Tibial artery (tissue), 4 donors: ENCODE data around the gene SRGAP2B.
"Not testable (repeated sequence)": the region's sequence is repeated elsewhere in the genome, so short reads cannot be mapped to it uniquely, and the experiment has no call there.

Experiments
- DNase-seq, 2 donors: peaks; one replicate each; pipeline ENCODE4 v3.0.0-alpha.2; 2019
- H3K27ac ChIP-seq, 2 donors: fragments of 200-600 bp; sonication (generic) in 1 of 2; 1 replicate in 1 of 2; 2 replicates in 1 of 2; pipeline ENCODE4 v1.5.1; 2018 to 2019; ENCODE audit warnings: mild to moderate bottlenecking in 1 of 2
- H3K27me3 ChIP-seq, 2 donors: fragments of 200-600 bp; sonication (generic) in 1 of 2; one replicate each; pipeline versions ENCODE4 v1.5.1 to v1.6.0; 2016 to 2019
- H3K36me3 ChIP-seq, 3 donors: fragments of 200-600 bp; sonication (generic) in 2 of 3; one replicate each; pipeline ENCODE4 v1.5.1; 2016 to 2019; ENCODE audit warnings: mild to moderate bottlenecking in 2 of 3
- H3K4me1 ChIP-seq, 4 donors: fragments of 200-600 bp; sonication (generic) in 2 of 4; 1 replicate in 3 of 4; 2 replicates in 1 of 4; pipeline ENCODE4 v1.5.1; 2016 to 2019
- H3K4me3 ChIP-seq, 2 donors: fragments of 200-600 bp; sonication (generic) in 1 of 2; 1 replicate in 1 of 2; 2 replicates in 1 of 2; pipeline ENCODE4 v1.5.1; 2018 to 2019; ENCODE audit warnings: mild to moderate bottlenecking in 2 of 2
- H3K9me3 ChIP-seq, 3 donors: fragments of 200-600 bp; sonication (generic) in 1 of 3; one replicate each; pipeline ENCODE4 v1.5.1; 2016 to 2019
- intact Hi-C: fragments of 100-400 bp; cut with DNase I; formaldehyde crosslinking; loops from one replicate; pipeline ENCODE4 v1.15.0; 2023; ENCODE audit warnings: low total_unique reads

Gene SRGAP2B

DNA sequence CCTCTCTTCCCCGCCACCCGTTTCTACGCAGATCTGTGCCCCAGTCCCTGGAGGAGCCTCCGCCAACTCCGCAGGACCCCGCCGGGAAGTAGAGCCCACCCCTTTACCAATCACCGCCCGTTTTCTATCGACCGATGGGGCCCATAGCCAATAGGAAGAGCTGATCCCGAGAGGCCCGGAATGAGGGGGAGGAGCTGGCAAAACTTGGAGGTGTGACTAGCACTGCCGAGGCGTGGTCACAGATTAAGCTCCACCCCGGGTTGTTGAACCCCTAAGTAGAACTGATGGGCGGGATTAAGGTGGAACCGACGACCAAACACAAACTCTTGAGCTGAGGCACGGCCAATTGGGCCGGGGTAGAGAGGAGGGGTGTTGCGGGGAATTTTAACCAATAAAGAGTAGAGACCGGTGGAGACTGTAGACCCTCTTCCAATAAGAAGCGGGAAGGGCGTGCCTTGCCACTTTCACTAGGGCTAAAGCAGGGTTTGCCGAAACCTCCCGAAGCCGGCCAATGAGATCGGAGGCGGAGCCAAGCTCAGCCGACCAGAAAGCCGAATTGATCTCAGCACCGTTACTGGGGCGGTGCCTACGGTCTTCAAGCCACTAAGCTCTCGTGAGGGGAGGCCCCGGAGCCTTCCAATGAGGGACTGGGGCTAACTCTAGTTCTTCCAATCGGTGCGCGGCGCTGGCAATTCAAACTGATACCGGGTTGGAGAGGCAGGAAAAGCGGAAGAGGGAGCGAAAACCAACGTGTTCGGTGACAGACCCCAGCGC is at the start of gene SRGAP2B, which contains the start of gene FAM72D:
SRGAP2B (minus strand) TSS at position 45 of the 774 bp plus-strand sequence. CDS start 2,427 bp downstream, outside the sequence.
FAM72D (plus strand) TSS at position 691 of the 774 bp plus-strand sequence. CDS start 874 bp downstream, outside the sequence.
- DNase-seq, H3K9me3 ChIP-seq, H3K36me3 ChIP-seq, H3K27me3 ChIP-seq, intact Hi-C loops, H3K4me1 ChIP-seq: not testable (repeated sequence)
- peak within 1 kb of the TSS in 1 of 2 donors; percentile 67 for H3K27ac ChIP-seq
- H3K4me3 ChIP-seq, result peak within 1 kb of the TSS; percentile 44 to 49

DNA sequence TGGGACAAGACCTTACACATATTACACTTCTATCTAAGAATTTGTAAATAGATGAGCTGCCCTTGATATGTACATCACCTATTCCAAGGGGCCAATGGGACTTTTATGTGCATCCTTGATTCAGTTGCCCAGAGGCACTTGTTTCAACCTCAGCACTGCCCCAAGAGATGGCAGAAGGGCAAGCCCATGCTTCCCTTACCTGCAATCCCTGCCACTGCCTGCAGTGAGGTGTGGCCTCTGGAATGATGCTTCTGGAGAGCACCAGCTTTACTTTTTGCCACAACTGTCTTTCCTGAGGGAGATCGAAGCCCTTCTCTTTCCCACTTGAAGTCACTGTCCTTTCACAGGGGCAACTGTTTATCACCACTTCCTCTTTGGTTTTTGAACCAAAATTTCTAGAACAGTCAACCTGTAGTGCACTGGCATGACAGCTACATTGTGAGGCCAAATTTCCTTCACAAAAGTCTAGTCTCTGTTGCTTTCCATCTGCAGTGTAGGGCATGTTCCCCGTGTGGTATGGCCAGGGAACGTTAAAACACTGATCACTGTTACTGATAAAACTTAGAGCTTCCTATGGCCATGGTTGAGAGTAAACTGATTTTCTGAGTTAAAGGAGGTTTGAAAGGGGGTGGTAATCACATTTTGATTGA is 49.3 kb upstream of the SRGAP2B start:
- H3K4me1 ChIP-seq, DNase-seq, H3K9me3 ChIP-seq, H3K27ac ChIP-seq, H3K4me3 ChIP-seq, H3K36me3 ChIP-seq, H3K27me3 ChIP-seq, intact Hi-C loops: not testable (repeated sequence)

DNA sequence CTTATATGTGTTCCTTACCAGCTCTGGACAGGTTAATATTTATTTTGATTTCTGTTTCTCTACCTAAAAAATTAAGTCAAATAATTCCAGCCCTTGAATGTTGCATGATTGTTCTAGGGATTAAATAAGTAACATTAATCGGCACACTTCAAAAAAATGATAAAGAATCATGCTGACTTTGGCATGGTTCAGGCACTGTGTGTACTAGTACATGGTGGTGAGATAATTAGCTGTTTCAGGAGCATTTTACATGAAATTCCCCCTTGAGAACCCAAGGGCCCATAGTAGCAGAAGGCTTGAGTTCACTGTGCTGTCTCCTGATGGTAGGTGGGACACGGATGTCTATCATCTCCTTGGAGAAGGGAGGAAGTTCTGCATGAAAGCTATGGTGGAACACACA is 45.4 kb upstream of the SRGAP2B start:
- H3K36me3 ChIP-seq, H3K9me3 ChIP-seq, H3K4me1 ChIP-seq, intact Hi-C loops, H3K27ac ChIP-seq, H3K27me3 ChIP-seq, H3K4me3 ChIP-seq, DNase-seq: not testable (repeated sequence)

DNA sequence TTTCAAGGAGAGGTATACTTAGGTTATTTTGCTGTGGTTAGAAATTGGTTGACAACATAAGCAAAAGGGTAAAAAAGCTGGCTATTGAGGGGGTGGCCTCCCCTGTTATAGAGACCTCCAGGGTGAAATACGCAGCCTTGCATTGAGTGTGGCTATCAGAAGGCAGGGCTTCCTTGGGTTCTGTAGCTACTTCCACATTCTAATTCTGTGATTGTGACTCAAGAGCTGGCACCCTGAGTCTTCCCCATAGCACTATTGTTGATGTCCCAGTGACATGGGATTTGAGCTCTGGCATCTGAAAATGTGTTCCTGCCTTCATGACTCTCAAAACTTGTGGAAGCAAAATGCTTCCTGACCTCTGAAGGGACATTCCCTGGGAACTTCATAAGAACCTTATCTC is 39.3 kb upstream of the SRGAP2B start:
- H3K9me3 ChIP-seq, DNase-seq, H3K4me3 ChIP-seq, H3K4me1 ChIP-seq, H3K27me3 ChIP-seq, H3K36me3 ChIP-seq, intact Hi-C loops, H3K27ac ChIP-seq: not testable (repeated sequence)

DNA sequence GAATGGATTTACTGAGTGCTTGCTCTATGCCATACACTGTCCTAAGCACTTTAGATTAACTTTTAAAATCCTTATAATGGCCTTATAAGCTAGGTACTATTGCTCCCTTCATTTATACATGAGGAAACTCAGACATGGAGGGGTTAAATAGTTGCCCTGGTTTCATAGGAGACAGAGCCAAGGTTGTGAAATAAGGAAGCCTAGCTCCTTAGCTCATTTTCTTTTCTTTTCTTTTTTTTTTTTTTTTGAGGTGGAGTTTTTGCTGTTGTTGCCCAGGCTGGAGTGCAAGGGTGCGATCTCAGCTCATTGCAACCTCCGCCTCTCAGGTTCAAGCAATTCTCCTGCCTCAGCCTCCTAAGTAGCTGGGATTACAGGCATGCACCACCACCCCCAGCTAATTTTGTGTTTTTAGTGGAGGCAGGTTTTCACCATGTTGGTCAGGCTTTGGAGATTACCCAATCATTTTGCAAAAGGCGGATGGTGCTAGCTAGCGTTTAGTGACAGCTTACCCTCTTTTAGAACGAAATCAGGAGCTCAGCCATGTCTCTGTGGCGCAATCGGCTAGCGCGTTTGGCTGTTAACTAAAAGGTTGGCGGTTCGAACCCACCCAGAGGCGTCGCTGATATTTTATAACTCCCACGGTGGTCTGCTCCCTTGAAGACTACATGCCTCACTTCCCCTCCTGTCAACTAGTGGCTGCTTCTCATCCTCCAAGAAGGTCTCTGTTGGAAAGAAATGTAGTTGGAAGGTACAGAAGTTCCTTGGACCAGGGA is 33.8 kb upstream of the SRGAP2B start:
- H3K4me3 ChIP-seq, H3K36me3 ChIP-seq, H3K27ac ChIP-seq, H3K27me3 ChIP-seq, H3K4me1 ChIP-seq, H3K9me3 ChIP-seq, intact Hi-C loops: not testable (repeated sequence)
- DNase-seq, result peak in 1 of 2 donors; percentile 44

DNA sequence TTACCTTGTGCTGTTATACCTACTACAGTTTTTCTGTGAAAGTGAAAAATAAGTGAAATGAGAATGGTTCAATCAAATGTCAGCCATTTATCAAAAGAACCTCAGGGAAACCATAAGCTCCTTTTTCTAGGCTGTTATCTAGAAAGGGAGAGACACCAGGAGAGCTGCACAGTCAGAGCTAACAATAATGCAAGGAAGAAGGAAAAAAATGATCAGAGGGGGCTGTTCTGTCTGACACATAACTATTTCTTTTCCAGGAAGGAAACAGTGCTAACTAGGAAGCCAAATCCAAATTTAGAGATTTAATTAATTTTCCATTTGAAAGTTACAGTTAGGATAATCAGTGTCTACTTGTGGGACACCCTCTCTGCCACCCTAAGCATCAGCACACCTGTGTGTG is 32.0 kb upstream of the SRGAP2B start:
- intact Hi-C loops, H3K4me1 ChIP-seq, H3K9me3 ChIP-seq, H3K4me3 ChIP-seq, DNase-seq, H3K27ac ChIP-seq, H3K36me3 ChIP-seq, H3K27me3 ChIP-seq: not testable (repeated sequence)

DNA sequence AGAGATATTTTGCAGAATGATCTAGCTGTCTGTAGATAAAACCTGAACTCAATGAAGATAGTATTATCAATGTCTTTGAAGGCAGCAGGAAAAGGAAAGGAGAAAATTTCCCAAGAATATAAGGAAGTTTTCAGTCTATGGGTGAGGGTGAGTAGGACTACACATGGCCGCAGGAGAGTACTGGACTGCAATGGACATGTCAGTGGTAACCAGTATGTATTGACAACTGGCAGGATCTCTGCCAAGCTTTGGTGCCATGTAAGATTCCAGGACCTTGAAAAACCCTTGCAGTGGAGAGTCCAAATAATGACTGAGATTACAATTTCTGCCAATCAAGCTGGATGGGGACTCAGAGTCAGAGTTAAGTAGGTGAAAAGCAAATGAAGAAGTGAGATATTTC is 30.0 kb upstream of the SRGAP2B start:
- H3K4me1 ChIP-seq, H3K36me3 ChIP-seq, DNase-seq, H3K27me3 ChIP-seq, H3K9me3 ChIP-seq, H3K27ac ChIP-seq, intact Hi-C loops, H3K4me3 ChIP-seq: not testable (repeated sequence)

DNA sequence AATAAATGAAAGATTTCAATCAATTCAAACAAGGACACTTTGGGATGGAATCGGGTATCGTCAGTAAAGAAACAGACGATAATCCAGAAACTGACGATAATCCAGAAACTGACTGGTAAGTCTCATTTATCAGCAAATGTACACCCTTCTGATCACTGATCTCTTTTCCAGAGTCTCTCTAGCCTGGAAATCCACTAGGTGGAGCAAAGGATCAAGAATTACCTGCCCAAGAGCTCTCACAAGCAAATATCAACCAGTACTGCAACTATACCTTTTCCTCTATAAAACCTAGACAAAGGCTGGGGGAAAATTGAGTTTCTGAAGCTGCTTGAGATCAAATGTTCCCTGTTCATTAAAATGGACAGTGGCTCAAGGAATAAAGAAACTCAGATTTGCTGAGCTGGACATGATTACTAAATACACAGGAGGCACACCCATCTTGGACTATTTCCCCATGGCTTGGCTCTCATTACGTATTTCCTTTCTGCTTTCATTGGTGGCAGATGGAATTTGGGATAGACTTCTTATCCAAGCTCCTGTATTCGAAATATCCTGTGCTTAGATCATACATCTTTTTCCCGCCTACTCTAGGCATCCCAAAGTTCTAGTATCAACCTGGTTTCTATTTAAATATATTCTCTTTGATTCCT is 29.0 kb upstream of the SRGAP2B start:
- intact Hi-C loops, H3K4me1 ChIP-seq, H3K27me3 ChIP-seq, H3K36me3 ChIP-seq, H3K27ac ChIP-seq, DNase-seq, H3K9me3 ChIP-seq, H3K4me3 ChIP-seq: not testable (repeated sequence)

DNA sequence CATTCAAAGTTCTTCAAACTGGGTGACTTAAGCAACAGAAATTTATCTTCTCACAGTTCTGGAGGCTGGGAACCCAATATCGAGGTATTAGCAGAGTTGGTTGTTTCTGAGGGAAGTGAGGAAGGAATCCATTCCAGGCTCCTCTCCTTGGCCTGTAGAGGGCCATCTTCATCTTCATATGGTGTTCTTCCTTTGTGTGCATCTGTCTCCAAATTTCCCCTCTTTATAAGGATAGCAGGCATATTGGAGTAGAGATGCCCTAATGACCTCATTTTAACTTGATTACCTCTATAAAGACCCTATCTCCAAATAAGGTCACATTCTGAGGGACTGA is 27.9 kb upstream of the SRGAP2B start:
- H3K27me3 ChIP-seq, DNase-seq, H3K36me3 ChIP-seq, intact Hi-C loops, H3K4me3 ChIP-seq, H3K9me3 ChIP-seq, H3K4me1 ChIP-seq, H3K27ac ChIP-seq: not testable (repeated sequence)

DNA sequence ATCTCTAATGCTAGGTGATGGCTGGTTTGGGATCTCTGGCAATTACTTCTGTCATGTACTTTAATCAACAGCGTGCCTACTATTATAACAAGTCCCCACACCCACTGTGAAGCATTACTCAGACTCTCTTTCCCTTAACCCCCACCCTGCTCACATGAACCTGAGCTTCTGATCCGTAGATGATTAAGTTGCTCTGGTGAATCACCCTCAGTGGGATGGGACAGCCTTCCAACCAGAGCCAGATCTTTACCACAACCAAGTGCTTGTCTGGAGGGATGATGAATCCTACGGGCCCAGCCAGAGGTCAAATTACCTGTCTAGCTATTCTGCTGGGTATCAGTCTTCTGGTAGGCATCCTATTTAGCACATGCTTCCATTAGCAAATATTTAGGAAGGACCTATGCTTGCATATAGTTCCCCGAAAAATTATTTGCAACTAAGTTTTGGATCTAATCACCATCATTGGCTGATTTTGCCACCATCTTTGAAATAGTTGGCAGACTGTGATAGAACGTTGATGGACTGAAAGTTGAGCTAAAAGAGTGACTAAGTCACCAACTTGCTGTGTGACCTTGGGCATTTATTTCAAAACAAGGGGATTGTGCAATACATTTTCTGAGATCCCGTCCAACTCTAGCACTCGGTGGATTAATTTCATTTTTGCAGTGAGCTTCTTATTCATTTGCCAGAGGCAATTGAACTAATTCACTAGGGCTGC is 27.4 kb upstream of the SRGAP2B start:
- intact Hi-C loops, H3K4me1 ChIP-seq, H3K27me3 ChIP-seq, H3K4me3 ChIP-seq, H3K36me3 ChIP-seq, DNase-seq, H3K27ac ChIP-seq, H3K9me3 ChIP-seq: not testable (repeated sequence)

DNA sequence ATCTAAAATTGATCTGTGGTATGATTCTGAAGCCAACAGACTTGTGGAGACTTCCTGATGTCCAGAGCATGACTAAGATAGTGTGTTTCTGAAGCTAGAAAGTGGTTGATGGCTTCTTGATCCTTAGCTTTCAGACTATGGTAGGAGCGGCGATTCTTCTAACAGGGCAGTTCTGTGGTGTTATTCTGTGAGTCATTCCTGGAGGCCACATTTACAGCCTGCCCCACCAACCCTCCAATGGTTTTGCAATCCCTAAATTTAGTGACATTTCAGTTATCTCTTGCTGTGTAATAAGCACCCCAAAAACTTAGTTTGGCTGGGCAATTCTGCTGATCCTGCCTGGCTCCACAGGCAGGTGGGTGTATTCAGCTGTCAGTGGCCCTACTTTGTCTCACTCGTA is 24.7 kb upstream of the SRGAP2B start:
- H3K27ac ChIP-seq, intact Hi-C loops, H3K27me3 ChIP-seq, H3K4me1 ChIP-seq, H3K4me3 ChIP-seq, H3K36me3 ChIP-seq, H3K9me3 ChIP-seq, DNase-seq: not testable (repeated sequence)

DNA sequence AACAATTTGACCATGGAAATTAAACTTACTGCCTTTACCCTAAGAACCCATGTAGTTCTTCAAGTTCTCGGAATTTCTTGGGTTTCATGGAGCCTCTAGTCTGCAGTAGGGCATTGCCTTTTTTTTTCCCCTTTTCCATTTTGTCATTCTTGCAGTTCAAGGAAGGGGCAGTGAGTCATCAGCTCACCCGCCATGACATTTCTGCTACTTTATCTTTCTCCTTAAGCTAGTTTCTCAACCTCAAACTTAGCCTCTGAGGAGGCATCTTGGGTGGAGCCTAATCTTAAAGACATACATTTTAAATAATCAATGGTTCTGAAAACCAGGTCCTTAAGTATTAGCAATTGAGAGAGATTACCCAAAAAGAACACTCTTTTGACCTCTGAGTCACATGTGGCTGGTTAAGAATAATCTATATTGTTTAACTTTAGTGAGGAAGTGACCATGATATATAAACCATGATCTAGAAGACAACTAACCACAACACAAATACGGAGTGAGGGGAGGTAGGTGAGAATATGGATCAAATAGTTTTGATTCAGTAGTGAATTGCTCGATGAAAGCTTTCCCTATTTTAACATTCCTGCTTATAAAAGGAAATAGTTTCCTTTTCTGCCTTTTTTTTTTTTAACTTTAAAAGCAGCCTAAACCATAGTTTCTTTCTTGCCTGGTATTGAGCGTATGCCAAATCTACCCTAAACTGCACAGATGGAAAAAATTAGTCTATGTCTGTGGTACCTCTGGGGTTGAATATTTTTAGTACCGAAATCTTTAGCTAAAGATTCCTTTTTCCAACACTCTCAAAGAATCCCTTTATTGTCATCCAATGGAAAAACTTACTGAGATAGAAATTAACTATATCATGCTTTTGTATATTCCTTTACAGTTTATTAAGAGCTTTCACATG is 20.7 kb upstream of the SRGAP2B start:
- DNase-seq, H3K9me3 ChIP-seq, H3K4me1 ChIP-seq, H3K4me3 ChIP-seq, intact Hi-C loops, H3K27me3 ChIP-seq, H3K27ac ChIP-seq, H3K36me3 ChIP-seq: not testable (repeated sequence)
